Endothelial cell of umbilical vein (primary cell): ENCODE measurements around the gene TSPOAP1. TPM values are rescaled to one million over a fixed set of nuclear protein-coding genes. Genes with fewer than 3 reads are reported as not detected.

Experiments
- BruUV-seq: library from RNA; stranded (reverse); fragments of 400-500 nt; replicated peaks from 2 replicates; lab custom pipeline; 2021; lab: Mats Ljungman, UMichigan
- CTCF ChIA-PET: fragments of 300-600, 350-600 bp; sonication (Branson Sonifier 250); formaldehyde crosslinking; loops from one replicate; lab custom pipeline; 2021; ENCODE audit warnings: antibody characterized with exemption, inconsistent platforms; lab: Charles Lee
- POLR2A ChIA-PET: fragments of 300-600, 350-600 bp; sonication (Branson Sonifier 250); formaldehyde crosslinking; loops from one replicate; lab custom pipeline; 2021; ENCODE audit warnings: antibody characterized with exemption, inconsistent platforms; lab: Charles Lee
- DNase-seq: peaks from one replicate; pipeline ENCODE4 v3.0.0-alpha.2; 2011; ENCODE audit warnings: low read depth, low spot score
- FAIRE-seq: peaks from 2 replicates; lab custom pipeline; 2011; peaks lifted over from hg19 to GRCh38; lab: Jason Lieb, UNC
- H2AFZ ChIP-seq: 2 replicates; pipeline ENCODE4 v1.6.0; 2012; ENCODE audit warnings: low read depth, low read length, control low read depth, inconsistent platforms
- H3K27ac ChIP-seq: 2 replicates; pipeline ENCODE4 v1.5.1; 2011; ENCODE audit warnings: low read depth, mild to moderate bottlenecking, control low read depth, low read length, moderate library complexity; ENCODE audit not compliant: insufficient read depth
- H3K27me3 ChIP-seq, 2 experiments: 2 replicates each; pipeline versions ENCODE4 v1.6.0 to v1.6.1; 2011; ENCODE audit warnings: low read length in 2 of 2, mixed read lengths in 1 of 2; ENCODE audit not compliant: control insufficient read depth in 2 of 2, insufficient read depth in 2 of 2
- H3K36me3 ChIP-seq, 2 experiments: 2 replicates in 1 of 2; 3 replicates in 1 of 2; pipeline ENCODE4 v1.5.1; 2011; ENCODE audit warnings: low read length in 2 of 2, mild to moderate bottlenecking in 1 of 2, moderate library complexity in 1 of 2; ENCODE audit not compliant: control insufficient read depth in 2 of 2, insufficient read depth in 2 of 2; ENCODE audit errors: extremely low read depth in 1 of 2
- H3K4me1 ChIP-seq: 3 replicates; pipeline ENCODE4 v1.5.1; 2011; ENCODE audit warnings: mild to moderate bottlenecking, low read length; ENCODE audit not compliant: control insufficient read depth, insufficient read depth; ENCODE audit errors: extremely low read depth
- H3K4me2 ChIP-seq: 2 replicates; pipeline ENCODE4 v1.6.1; 2011; ENCODE audit warnings: low read length, control low read depth, mixed read lengths; ENCODE audit not compliant: insufficient read depth
- H3K4me3 ChIP-seq, 3 experiments: fragments of 200-600 bp in 1 of 3; sonication (generic), shearing (Covaris generic) in 1 of 3; replicated peaks in 1 of 3; 2 replicates each; pipeline ENCODE4 v1.5.1; 2011 to 2016; ENCODE audit warnings: control low read depth in 3 of 3, low read length in 3 of 3, mild to moderate bottlenecking in 2 of 3, inconsistent platforms in 1 of 3, low read depth in 1 of 3, moderate library complexity in 1 of 3; ENCODE audit not compliant: insufficient read depth in 1 of 3
- H3K79me2 ChIP-seq: 2 replicates; pipeline ENCODE4 v1.6.0; 2012; ENCODE audit warnings: low read length, inconsistent platforms; ENCODE audit not compliant: control insufficient read depth, insufficient read depth
- H3K9ac ChIP-seq: replicated peaks from 2 replicates; pipeline ENCODE3; 2011; ENCODE audit warnings: low read length, control low read depth; ENCODE audit not compliant: insufficient read depth; ENCODE audit errors: extremely low read depth
- H3K9me1 ChIP-seq: replicated peaks from 3 replicates; pipeline ENCODE4 v1.6.0; 2011; ENCODE audit warnings: mild to moderate bottlenecking, low read length; ENCODE audit not compliant: control insufficient read depth, insufficient read depth; ENCODE audit errors: extremely low read depth
- H3K9me3 ChIP-seq: replicated peaks from 2 replicates; pipeline ENCODE4 v1.5.1; 2012; ENCODE audit warnings: low read length, inconsistent platforms; ENCODE audit not compliant: control insufficient read depth, insufficient read depth
- H4K20me1 ChIP-seq: replicated peaks from 2 replicates; pipeline ENCODE3; 2011; ENCODE audit warnings: mild to moderate bottlenecking, low read length; ENCODE audit not compliant: control insufficient read depth, insufficient read depth; ENCODE audit errors: extremely low read depth
- EZH2 ChIP-seq: IDR thresholded peaks from 2 replicates; pipeline ENCODE4 v1.6.1; 2012; ENCODE audit warnings: borderline replicate concordance, low read depth, mild to moderate bottlenecking, moderate library complexity, low read length, inconsistent platforms; ENCODE audit not compliant: severe bottlenecking
- FOS ChIP-seq: IDR thresholded peaks from 2 replicates; pipeline ENCODE4 v1.6.1; 2011; ENCODE audit warnings: mild to moderate bottlenecking, low read length, moderate library complexity, borderline replicate concordance; ENCODE audit not compliant: insufficient read depth
- GATA2 ChIP-seq: IDR thresholded peaks from 2 replicates; pipeline ENCODE4 v1.7.0; 2011; ENCODE audit warnings: low read depth, mild to moderate bottlenecking, moderate library complexity, mixed read lengths, low read length; ENCODE audit not compliant: insufficient read length, insufficient read depth
- JUN ChIP-seq: IDR thresholded peaks from 2 replicates; pipeline ENCODE4 v1.6.1; 2011; ENCODE audit warnings: borderline replicate concordance, low read depth; ENCODE audit not compliant: insufficient read length, insufficient read depth
- MAX ChIP-seq: IDR thresholded peaks from 2 replicates; pipeline ENCODE4 v1.6.1; 2011; ENCODE audit not compliant: insufficient read depth, insufficient read length
- MYC ChIP-seq: IDR thresholded peaks from one replicate; pipeline ENCODE4 v1.6.1; 2011; ENCODE audit warnings: mild to moderate bottlenecking, low read depth, low read length
- POLR2A ChIP-seq: IDR thresholded peaks from 2 replicates; pipeline ENCODE4 v1.6.1; 2012; ENCODE audit warnings: low read depth, mild to moderate bottlenecking, control low read depth, low read length
- POLR2AphosphoS5 ChIP-seq: IDR thresholded peaks from 2 replicates; pipeline ENCODE4 v1.6.1; 2012; ENCODE audit warnings: low read depth, mild to moderate bottlenecking, control low read depth, low read length, moderate library complexity; ENCODE audit not compliant: insufficient read depth
- dilution Hi-C: fragments of 300-500 bp; cut with MboI; formaldehyde crosslinking; loops from one replicate; pipeline ENCODE4 v1.15.0; 2019; ENCODE audit warnings: low sequenced_read_pairs; ENCODE audit not compliant: extremely low pct_ligation_motif_present
- intact Hi-C: fragments of 100-400 bp; cut with micrococcal nuclease; formaldehyde crosslinking; loops from one replicate; pipeline ENCODE4 v1.10.0; 2022
- polyA plus RNA-seq, 4 experiments: library from polyadenylated mRNA; depleted of rRNA in 3 of 4; stranded (reverse) in 3 of 4; unstranded in 1 of 4; fragments of >200 nt; gene quantifications; 2 replicates each; pipeline versions ENCODE4 v1.2.1 to v1.2.3, GENCODE V29; 2011 to 2012; ENCODE audit warnings: missing spikeins in 1 of 4
- total RNA-seq: library from RNA; stranded (reverse); gene quantifications from 2 replicates; pipeline ENCODE4 v1.2.3, GENCODE V29; 2021
- TF ChIP-seq, protein P1 (sequence below), 2 donors: IDR thresholded peaks; 1 replicate in 1 of 2; 2 replicates in 1 of 2; pipeline ENCODE4 v1.5.1; 2011; ENCODE audit warnings: low read length in 2 of 2, mild to moderate bottlenecking in 2 of 2, moderate library complexity in 2 of 2, control low read depth in 1 of 2, inconsistent platforms in 1 of 2, low read depth in 1 of 2; ENCODE audit not compliant: insufficient read depth in 1 of 2; ENCODE audit errors: extremely low read depth in 1 of 2

The TSPOAP1 gene
- total and polyA plus RNA-seq, 2 donors (not counting 3 experiments of a cell fraction or from before 2014, with no cell fraction given): not detected

- no peaks in the 10 kb centered on the region for H3K4me1 ChIP-seq
- H3K4me2 ChIP-seq: no peak overlapping the region
- FAIRE-seq: no peak
- H3K9me3 ChIP-seq: no peaks in the 10 kb centered on the region
- H3K9me1 ChIP-seq: no peaks in the 10 kb centered on the region
- peaks cover 18 to 21% of the 10 kb centered on the region in 2 experiments for H3K27me3 ChIP-seq
- TF ChIP-seq MYC (no peak), EZH2 (no peak), FOS (no peak), GATA2 (no peak), POLR2AphosphoS5 (no peak), JUN (no peak), MAX (no peak), POLR2A (no peak)
- TF ChIP-seq, protein P1, sequence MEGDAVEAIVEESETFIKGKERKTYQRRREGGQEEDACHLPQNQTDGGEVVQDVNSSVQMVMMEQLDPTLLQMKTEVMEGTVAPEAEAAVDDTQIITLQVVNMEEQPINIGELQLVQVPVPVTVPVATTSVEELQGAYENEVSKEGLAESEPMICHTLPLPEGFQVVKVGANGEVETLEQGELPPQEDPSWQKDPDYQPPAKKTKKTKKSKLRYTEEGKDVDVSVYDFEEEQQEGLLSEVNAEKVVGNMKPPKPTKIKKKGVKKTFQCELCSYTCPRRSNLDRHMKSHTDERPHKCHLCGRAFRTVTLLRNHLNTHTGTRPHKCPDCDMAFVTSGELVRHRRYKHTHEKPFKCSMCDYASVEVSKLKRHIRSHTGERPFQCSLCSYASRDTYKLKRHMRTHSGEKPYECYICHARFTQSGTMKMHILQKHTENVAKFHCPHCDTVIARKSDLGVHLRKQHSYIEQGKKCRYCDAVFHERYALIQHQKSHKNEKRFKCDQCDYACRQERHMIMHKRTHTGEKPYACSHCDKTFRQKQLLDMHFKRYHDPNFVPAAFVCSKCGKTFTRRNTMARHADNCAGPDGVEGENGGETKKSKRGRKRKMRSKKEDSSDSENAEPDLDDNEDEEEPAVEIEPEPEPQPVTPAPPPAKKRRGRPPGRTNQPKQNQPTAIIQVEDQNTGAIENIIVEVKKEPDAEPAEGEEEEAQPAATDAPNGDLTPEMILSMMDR (IDR thresholded peaks at IDR 0.05; ENCODE audit: extremely low read depth in 1 of 2, insufficient read depth in 1 of 2, low read depth in 1 of 2, low read length in 2 of 2): no peak
- no peaks in the 10 kb centered on the region for H3K36me3 ChIP-seq
- H3K79me2 ChIP-seq: no peaks in the 10 kb centered on the region
- ChIA-PET POLR2A (interaction anchor here (0.6 kb wide), 1 partner anchor 113 kb away, joined by 4 read pairs; no protein-coding TSS in a partner anchor), CTCF (no interaction called here)
- H4K20me1 ChIP-seq: no peaks in the 10 kb centered on the region
- no TSS peak for BruUV-seq
- DNase-seq: no peak
- dilution Hi-C loops (no loop called here), intact Hi-C loops (no loop called here)
- H2AFZ ChIP-seq: no peak overlapping the region
- H3K4me3 ChIP-seq: no peak overlapping the region
- H3K27ac ChIP-seq: no peak overlapping the region
- H3K9ac ChIP-seq: no peak overlapping the region
Measured at GRCh38 chr17:58253082-58253481, 75.5 kb downstream of the TSPOAP1 start.
